K562 (cell line): Measurements from ENCODE around the gene ATP8B4. TPM values are rescaled to one million over a fixed set of nuclear protein-coding genes. Genes with fewer than 3 reads are reported as not detected.

ENCODE experiments used
- ATAC-seq: fragments of 200-7000 bp; cut with Tn5 transposase; 3 replicates; pipeline ENCODE4 v1.9.1; 2020; ENCODE audit warnings: moderate library complexity
- BruUV-seq: library from RNA; stranded (reverse); fragments of 400-500 nt; replicated peaks from 2 replicates; lab custom pipeline; 2021; lab: Mats Ljungman, UMichigan
- CTCF ChIA-PET: fragments of 300-600 bp; formaldehyde crosslinking; extraction: SDS; loops from one replicate; lab custom pipeline; 2021; ENCODE audit warnings: low intra/inter-chr PET ratio; lab: Yijun Ruan, JAX
- POLR2A ChIA-PET: fragments of 300-600, 350-650 bp; sonication (Branson Sonifier 250); formaldehyde crosslinking; extraction: SDS; loops from one replicate; lab custom pipeline; 2021; ENCODE audit warnings: antibody characterized with exemption, inconsistent platforms; lab: Yijun Ruan, JAX
- DNase-seq, 4 experiments: peaks; one replicate each; pipeline versions ENCODE4 v3.0.0 to v3.0.0-alpha.2; 2011 to 2018; ENCODE audit warnings: low spot score in 3 of 4, mixed read lengths in 3 of 4; ENCODE audit errors: extremely low read depth in 1 of 4
- FAIRE-seq: peaks from 2 replicates; lab custom pipeline; 2011; peaks lifted over from hg19 to GRCh38; lab: Jason Lieb, UNC
- H2AFZ ChIP-seq: 2 replicates; pipeline ENCODE4 v1.6.0; 2011; ENCODE audit warnings: low read depth, low read length, control low read depth, inconsistent platforms
- H3K27ac ChIP-seq: fragments of 200-600 bp; 3 replicates; pipeline ENCODE4 v1.8.0; 2011; ENCODE audit warnings: low read depth, mild to moderate bottlenecking, control low read depth, inconsistent platforms, low read length, moderate library complexity, mixed read lengths; ENCODE audit errors: extremely low read depth
- H3K27me3 ChIP-seq, 2 experiments: fragments of 300-600 bp in 1 of 2; 2 replicates in 1 of 2; 3 replicates in 1 of 2; pipeline versions ENCODE4 v1.6.0 to v1.8.0; 2011; ENCODE audit warnings: inconsistent platforms in 2 of 2, low read length in 2 of 2, mild to moderate bottlenecking in 1 of 2, mixed read lengths in 1 of 2, moderate library complexity in 1 of 2; ENCODE audit not compliant: control insufficient read depth in 2 of 2, insufficient read depth in 2 of 2
- H3K36me3 ChIP-seq: fragments of 300-600 bp; 3 replicates; pipeline ENCODE4 v1.8.0; 2011; ENCODE audit warnings: mild to moderate bottlenecking, low read length, inconsistent platforms; ENCODE audit not compliant: control insufficient read depth, insufficient read depth
- H3K4me1 ChIP-seq, 2 experiments: fragments of 200-600 bp in 1 of 2; replicated peaks in 1 of 2; 2 replicates in 1 of 2; 3 replicates in 1 of 2; pipeline versions ENCODE4 v1.5.1 to v1.8.0; 2011; ENCODE audit warnings: inconsistent platforms in 2 of 2, low read length in 2 of 2, mild to moderate bottlenecking in 1 of 2, mixed read lengths in 1 of 2, moderate library complexity in 1 of 2; ENCODE audit not compliant: control insufficient read depth in 2 of 2, insufficient read depth in 2 of 2
- H3K4me2 ChIP-seq: 2 replicates; pipeline ENCODE4 v1.6.1; 2011; ENCODE audit warnings: low read length, control low read depth, inconsistent platforms, mixed read lengths; ENCODE audit not compliant: insufficient read depth
- H3K4me3 ChIP-seq: fragments of 200-600 bp; sonication (generic), shearing (Covaris generic); 2 replicates; pipeline ENCODE4 v1.5.1; 2016; ENCODE audit warnings: control low read depth, inconsistent platforms
- H3K79me2 ChIP-seq: fragments of 200-600 bp; 3 replicates; pipeline ENCODE4 v1.8.0; 2011; ENCODE audit warnings: low read length, inconsistent platforms; ENCODE audit not compliant: control insufficient read depth, insufficient read depth
- H3K9ac ChIP-seq, 2 experiments: 2 replicates each; pipeline versions ENCODE4 v1.6.0 to v1.6.1; 2011; ENCODE audit warnings: low read depth in 2 of 2, low read length in 2 of 2, control low read depth in 1 of 2, inconsistent platforms in 1 of 2, mild to moderate bottlenecking in 1 of 2, mixed read lengths in 1 of 2; ENCODE audit not compliant: insufficient read depth in 1 of 2
- H3K9me1 ChIP-seq: one replicate; pipeline ENCODE4 v1.6.0; 2011; ENCODE audit warnings: inconsistent platforms, mild to moderate bottlenecking, low read length, moderate library complexity; ENCODE audit not compliant: control insufficient read depth, insufficient read depth
- H3K9me3 ChIP-seq: replicated peaks from 2 replicates; pipeline ENCODE4 v1.5.1; 2011; ENCODE audit warnings: low read depth, low read length, inconsistent platforms; ENCODE audit not compliant: control insufficient read depth, insufficient read depth
- H4K20me1 ChIP-seq: replicated peaks from 2 replicates; pipeline ENCODE4 v1.6.1; 2011; ENCODE audit warnings: low read length, inconsistent platforms, mixed read lengths; ENCODE audit not compliant: control insufficient read depth, insufficient read depth
- WGBS: fragments of 100-300 bp; shearing (Covaris generic); methylation state at CpG from one replicate; pipeline ENCODE4 v1.1.6; 2016; ENCODE audit warnings: low coverage, mixed read lengths; ENCODE audit not compliant: insufficient coverage; ENCODE audit errors: missing lambda C conversion rate; 5-methylcytosine and 5-hydroxymethylcytosine counted together
- in situ Hi-C: fragments of 300-500 bp; cut with MboI; formaldehyde crosslinking; loops from 4 replicates; pipeline ENCODE4 v1.15.0; 2018; ENCODE audit warnings: inconsistent platforms, mixed read lengths
- intact Hi-C: fragments of 100-400 bp; cut with micrococcal nuclease; formaldehyde crosslinking; loops from 2 replicates; pipeline ENCODE4 v1.14.2; 2022
- polyA plus RNA-seq, 8 experiments: library from polyadenylated mRNA; depleted of rRNA in 4 of 8; stranded (reverse) in 5 of 8; unstranded in 3 of 8; fragments of >200 nt; fragmentation: Nextera tagmentation in 2 of 8; fragmentation: Illumina TruSeq in 1 of 8; extraction: Ambion mirVana in 2 of 8; extraction: Trizol in 1 of 8; gene quantifications; 2 replicates each; pipeline versions ENCODE4 v1.2.1 to v1.2.3, GENCODE V29; 2011 to 2014; ENCODE audit warnings: inconsistent platforms in 1 of 8, missing spikeins in 1 of 8
- total RNA-seq, 7 experiments: library from RNA; depleted of rRNA in 6 of 7; stranded (reverse); fragments of >200 nt in 6 of 7; fragmentation: Illumina TruSeq in 2 of 7; extraction: Trizol in 2 of 7; gene quantifications; 2 replicates each; pipeline versions ENCODE4 v1.2.1 to v1.2.3, GENCODE V29; 2011 to 2021; ENCODE audit warnings: low replicate concordance in 1 of 7
- TF ChIP-seq, protein P1 (sequence below): IDR thresholded peaks from 3 replicates; pipeline ENCODE4 v1.6.1; 2011; ENCODE audit warnings: borderline replicate concordance, mild to moderate bottlenecking, moderate library complexity; ENCODE audit not compliant: insufficient read length; ENCODE audit errors: extremely low read depth

The ATP8B4 gene
- total and polyA plus RNA-seq, 9 of the 15 experiments (the other 6 are each of a cell fraction or from before 2014, with no cell fraction given), result 0.14 to 2.5 (median 0.44) TPM

DNA sequence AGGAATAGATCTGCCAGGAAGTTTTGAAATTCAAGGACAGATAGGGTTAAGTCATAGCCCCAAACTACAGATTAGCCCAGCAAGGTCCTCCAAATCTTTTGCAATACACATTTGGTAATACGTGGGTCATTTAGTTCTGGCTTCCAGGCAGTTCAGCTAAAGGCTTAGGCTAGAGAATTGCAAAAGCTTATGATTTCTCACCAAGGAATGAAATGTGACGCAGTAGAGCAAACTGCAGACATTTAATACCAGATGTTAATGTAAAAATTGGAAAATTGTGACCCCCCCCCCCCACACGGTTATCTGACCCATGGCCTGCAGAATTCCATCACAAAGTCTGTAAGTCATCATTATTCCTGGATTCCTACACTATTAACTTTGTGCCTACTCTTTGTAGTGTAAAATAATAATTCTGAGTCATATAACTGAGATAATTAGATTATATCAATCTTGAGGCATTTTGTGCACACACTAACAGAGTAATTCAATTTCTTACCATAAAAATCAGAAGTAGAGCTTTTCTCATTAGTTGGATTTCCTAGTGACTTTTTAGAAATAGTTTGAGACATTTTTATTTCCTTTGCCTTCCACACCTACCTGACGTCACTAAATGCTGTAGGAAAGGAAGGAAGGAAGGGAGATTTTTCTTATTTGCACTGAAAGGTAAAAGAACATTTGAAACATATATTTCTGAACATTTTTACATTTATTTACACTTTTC lies 263.0 kb downstream of the ATP8B4 start:
- WGBS, result 0% methylated on average over 4 of the region's 4 CpGs
- ChIA-PET CTCF (no interaction called here), POLR2A (no interaction called here)
- TF ChIP-seq, protein P1, sequence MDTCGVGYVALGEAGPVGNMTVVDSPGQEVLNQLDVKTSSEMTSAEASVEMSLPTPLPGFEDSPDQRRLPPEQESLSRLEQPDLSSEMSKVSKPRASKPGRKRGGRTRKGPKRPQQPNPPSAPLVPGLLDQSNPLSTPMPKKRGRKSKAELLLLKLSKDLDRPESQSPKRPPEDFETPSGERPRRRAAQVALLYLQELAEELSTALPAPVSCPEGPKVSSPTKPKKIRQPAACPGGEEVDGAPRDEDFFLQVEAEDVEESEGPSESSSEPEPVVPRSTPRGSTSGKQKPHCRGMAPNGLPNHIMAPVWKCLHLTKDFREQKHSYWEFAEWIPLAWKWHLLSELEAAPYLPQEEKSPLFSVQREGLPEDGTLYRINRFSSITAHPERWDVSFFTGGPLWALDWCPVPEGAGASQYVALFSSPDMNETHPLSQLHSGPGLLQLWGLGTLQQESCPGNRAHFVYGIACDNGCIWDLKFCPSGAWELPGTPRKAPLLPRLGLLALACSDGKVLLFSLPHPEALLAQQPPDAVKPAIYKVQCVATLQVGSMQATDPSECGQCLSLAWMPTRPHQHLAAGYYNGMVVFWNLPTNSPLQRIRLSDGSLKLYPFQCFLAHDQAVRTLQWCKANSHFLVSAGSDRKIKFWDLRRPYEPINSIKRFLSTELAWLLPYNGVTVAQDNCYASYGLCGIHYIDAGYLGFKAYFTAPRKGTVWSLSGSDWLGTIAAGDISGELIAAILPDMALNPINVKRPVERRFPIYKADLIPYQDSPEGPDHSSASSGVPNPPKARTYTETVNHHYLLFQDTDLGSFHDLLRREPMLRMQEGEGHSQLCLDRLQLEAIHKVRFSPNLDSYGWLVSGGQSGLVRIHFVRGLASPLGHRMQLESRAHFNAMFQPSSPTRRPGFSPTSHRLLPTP, result no peak
- Histone ChIP-seq H3K4me3 (no peak overlapping the region), H2AFZ (no peak overlapping the region), H3K9me3 (no peaks in the 10 kb centered on the region), H4K20me1 (no peaks in the 10 kb centered on the region), H3K9ac (no peak overlapping the region), H3K4me2 (no peak overlapping the region), H3K9me1 (no peaks in the 10 kb centered on the region), H3K36me3 (no peaks in the 10 kb centered on the region), H3K4me1 (no peaks in the 10 kb centered on the region), H3K79me2 (no peaks in the 10 kb centered on the region), H3K27ac (no peak overlapping the region), H3K27me3 (no peaks in the 10 kb centered on the region)
- DNase-seq (no peak), FAIRE-seq (no peak), ATAC-seq (no peak)
- BruUV-seq, result no TSS peak
- intact Hi-C loops (no loop called here), in situ Hi-C loops (no loop called here)
